Endothelial cell (in vitro differentiated cells): ENCODE measurements around the gene DNAH8. TPM values are rescaled to one million over a fixed set of nuclear protein-coding genes. Genes with fewer than 3 reads are reported as not detected.

Source experiments
- DNase-seq: peaks from one replicate; pipeline ENCODE4 v3.0.0; 2021; ENCODE audit warnings: low spot score
- H3K27ac Mint-ChIP-seq: one replicate; pipeline ENCODE4 v1.8.0; 2021; ENCODE audit warnings: mixed read lengths, inconsistent platforms; ENCODE audit not compliant: unreplicated experiment
- H3K27me3 Mint-ChIP-seq: one replicate; pipeline ENCODE4 v1.8.0; 2021; ENCODE audit warnings: mild to moderate bottlenecking, moderate library complexity, mixed read lengths, inconsistent platforms; ENCODE audit not compliant: unreplicated experiment
- H3K36me3 Mint-ChIP-seq: one replicate; pipeline ENCODE4 v1.8.0; 2021; ENCODE audit warnings: mild to moderate bottlenecking, low read depth, mixed read lengths, inconsistent platforms; ENCODE audit not compliant: unreplicated experiment
- H3K4me1 Mint-ChIP-seq: one replicate; pipeline ENCODE4 v1.8.0; 2021; ENCODE audit warnings: mild to moderate bottlenecking, mixed read lengths, inconsistent platforms; ENCODE audit not compliant: unreplicated experiment
- H3K4me3 Mint-ChIP-seq: one replicate; pipeline ENCODE4 v1.8.0; 2021; ENCODE audit warnings: mild to moderate bottlenecking, mixed read lengths, inconsistent platforms; ENCODE audit not compliant: unreplicated experiment
- H3K9me3 Mint-ChIP-seq: one replicate; pipeline ENCODE4 v1.8.0; 2021; ENCODE audit warnings: mixed read lengths, inconsistent platforms; ENCODE audit not compliant: unreplicated experiment
- total RNA-seq: library from RNA; stranded (reverse); fragmentation: NEBNext Ultra II Directional; extraction: Animal tissue kit (Norgen Biotek cat#: 25700); gene quantifications from one replicate; pipeline ENCODE4 v1.2.1, GENCODE V29; 2021; ENCODE audit not compliant: unreplicated experiment
- TF ChIP-seq, protein P1 (sequence below): fragments of 200-600 bp; sonication (generic); IDR thresholded peaks from one replicate; pipeline ENCODE4 v1.5.0; 2021; ENCODE audit warnings: antibody characterized with exemption; ENCODE audit not compliant: unreplicated experiment

DNAH8 gene
- total RNA-seq, 1 donor from 2014 or later = 0.05 TPM

DNA sequence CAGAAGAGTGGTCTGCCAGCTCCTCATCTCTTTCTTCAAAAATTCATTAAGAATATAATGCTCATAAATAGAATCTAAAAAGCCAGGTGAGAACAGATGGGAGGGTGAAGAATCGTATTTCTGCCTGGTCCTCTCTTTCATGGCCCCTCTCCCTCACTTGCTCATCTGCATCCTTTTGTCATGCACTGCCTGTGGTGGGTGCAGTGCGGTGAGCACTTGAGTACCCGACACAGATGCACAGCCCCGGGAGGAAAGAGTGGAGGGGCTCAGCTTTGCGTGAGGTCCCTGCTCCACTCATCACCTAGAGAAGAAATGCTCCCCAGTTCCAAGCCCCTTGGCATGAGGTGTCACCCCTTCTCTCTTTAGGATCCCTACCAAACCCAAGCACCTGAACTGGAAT, 275.4 kb downstream of the DNAH8 start:
- H3K27me3 Mint-ChIP-seq = no peaks in the 10 kb centered on the region
- H3K36me3 Mint-ChIP-seq = no peaks in the 10 kb centered on the region
- H3K27ac Mint-ChIP-seq = no peak overlapping the region
- H3K4me1 Mint-ChIP-seq = no peaks in the 10 kb centered on the region
- no peak overlapping the region for H3K4me3 Mint-ChIP-seq
- TF ChIP-seq, protein P1, sequence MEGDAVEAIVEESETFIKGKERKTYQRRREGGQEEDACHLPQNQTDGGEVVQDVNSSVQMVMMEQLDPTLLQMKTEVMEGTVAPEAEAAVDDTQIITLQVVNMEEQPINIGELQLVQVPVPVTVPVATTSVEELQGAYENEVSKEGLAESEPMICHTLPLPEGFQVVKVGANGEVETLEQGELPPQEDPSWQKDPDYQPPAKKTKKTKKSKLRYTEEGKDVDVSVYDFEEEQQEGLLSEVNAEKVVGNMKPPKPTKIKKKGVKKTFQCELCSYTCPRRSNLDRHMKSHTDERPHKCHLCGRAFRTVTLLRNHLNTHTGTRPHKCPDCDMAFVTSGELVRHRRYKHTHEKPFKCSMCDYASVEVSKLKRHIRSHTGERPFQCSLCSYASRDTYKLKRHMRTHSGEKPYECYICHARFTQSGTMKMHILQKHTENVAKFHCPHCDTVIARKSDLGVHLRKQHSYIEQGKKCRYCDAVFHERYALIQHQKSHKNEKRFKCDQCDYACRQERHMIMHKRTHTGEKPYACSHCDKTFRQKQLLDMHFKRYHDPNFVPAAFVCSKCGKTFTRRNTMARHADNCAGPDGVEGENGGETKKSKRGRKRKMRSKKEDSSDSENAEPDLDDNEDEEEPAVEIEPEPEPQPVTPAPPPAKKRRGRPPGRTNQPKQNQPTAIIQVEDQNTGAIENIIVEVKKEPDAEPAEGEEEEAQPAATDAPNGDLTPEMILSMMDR = no peak
- no peak for DNase-seq
- no peaks in the 10 kb centered on the region for H3K9me3 Mint-ChIP-seq

DNA sequence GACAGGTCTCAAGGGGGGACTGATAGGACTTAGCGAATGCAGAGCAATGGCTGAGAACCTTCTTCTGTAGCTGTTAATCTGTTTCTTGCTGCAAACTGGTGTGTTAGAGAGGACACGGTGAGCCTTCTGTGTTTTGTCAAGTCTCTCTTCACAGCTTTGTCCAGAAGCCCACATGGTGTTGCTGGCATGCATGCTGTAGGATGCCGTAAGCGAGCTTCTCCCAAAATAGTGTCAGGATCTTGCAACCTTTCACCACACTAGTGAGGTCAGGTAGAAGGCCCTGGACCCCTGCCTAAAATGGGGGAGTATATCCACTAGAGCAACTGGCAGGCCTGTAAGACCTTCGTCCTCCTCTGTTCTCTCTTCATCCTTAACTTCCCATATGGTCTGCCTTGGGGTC, 281.6 kb downstream of the DNAH8 start:
- TF ChIP-seq, protein P1 = no peak
- Mint-ChIP-seq H3K27ac (no peak overlapping the region), H3K4me1 (peaks cover 4% of the 10 kb centered on the region), H3K9me3 (no peaks in the 10 kb centered on the region), H3K27me3 (no peaks in the 10 kb centered on the region), H3K36me3 (no peaks in the 10 kb centered on the region), H3K4me3 (no peak overlapping the region)
- DNase-seq = no peak

DNA sequence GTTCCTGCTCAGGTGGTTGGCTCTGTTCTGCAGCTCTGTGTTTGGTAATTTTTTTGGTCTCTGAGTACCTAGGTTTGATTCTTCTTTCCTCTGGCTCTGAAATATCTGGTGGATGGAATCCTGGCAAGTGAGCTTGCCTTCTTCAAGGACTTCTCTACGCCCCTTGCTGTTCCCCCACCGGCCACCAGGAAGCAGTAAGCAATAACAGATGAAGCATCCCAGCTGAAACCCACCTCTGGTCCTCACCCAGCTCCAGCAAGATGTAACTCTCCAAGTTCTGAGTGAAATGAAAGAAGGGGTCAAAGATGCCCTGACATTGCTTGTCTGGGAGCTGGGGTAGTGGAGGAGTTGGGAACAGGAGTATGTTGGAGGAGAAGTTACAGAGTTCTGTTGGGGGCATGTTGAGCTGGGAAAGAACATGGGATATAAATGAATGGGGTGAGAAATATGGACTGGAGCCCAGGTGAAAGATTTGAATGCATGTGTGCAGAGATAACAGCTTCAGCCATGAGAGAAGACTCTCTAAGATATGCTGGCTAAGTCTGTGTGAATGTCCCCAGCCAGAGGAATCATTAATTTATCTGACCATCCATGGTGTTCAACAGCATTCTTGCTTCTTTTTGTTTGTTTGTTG, 282.1 kb downstream of the DNAH8 start:
- peak; percentile 79 for DNase-seq
- Mint-ChIP-seq H3K4me1 (peaks cover 4% of the 10 kb centered on the region), H3K36me3 (no peaks in the 10 kb centered on the region), H3K4me3 (no peak overlapping the region), H3K9me3 (no peaks in the 10 kb centered on the region), H3K27me3 (no peaks in the 10 kb centered on the region), H3K27ac (no peak overlapping the region)
- TF ChIP-seq, protein P1 = peak; percentile 80

DNA sequence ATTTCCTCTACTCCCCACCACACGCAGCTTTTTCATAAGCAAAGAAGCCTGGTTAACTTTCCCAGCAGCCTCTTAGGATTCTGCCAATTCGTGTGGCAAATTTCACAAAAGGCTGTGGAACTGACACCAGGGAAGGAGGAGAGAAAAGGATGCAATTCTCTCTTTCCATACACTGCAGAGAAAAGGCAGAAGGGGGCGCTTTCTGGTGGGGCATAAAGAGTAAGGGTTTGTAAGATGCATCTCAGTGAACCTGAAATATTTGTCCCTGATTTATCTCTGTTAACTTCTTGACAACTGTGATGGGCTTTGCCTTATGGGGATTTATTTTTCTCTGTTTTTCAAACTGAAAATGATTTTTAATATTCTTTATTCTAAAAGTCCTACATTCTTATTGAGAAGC, 288.0 kb downstream of the DNAH8 start:
- no peak overlapping the region for H3K27ac Mint-ChIP-seq
- H3K27me3 Mint-ChIP-seq = no peaks in the 10 kb centered on the region
- no peak overlapping the region for H3K4me3 Mint-ChIP-seq
- H3K36me3 Mint-ChIP-seq = no peaks in the 10 kb centered on the region
- peaks cover 6% of the 10 kb centered on the region for H3K4me1 Mint-ChIP-seq
- TF ChIP-seq, protein P1 = peak; percentile 50
- DNase-seq = peak; percentile 69
- H3K9me3 Mint-ChIP-seq = no peaks in the 10 kb centered on the region

DNA sequence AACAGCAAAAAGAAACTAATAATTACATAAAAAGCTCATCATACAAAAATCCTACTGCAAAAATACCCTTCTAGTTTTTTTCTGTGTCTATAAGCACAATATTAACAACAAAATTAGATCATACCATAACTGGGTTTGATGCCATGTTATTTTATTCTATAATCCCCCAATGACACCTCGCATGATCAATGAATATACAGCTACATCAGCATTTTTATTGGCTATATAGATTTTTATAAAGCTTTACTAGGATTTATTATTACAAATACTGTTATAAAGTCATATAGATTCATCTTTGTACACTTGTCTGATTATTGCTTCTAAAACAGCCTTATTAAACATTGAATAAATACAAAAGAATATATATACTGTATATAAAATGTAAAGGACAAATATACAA, 288.4 kb downstream of the DNAH8 start:
- H3K9me3 Mint-ChIP-seq = no peaks in the 10 kb centered on the region
- no peaks in the 10 kb centered on the region for H3K36me3 Mint-ChIP-seq
- no peak overlapping the region for H3K4me3 Mint-ChIP-seq
- no peak overlapping the region for H3K27ac Mint-ChIP-seq
- peaks cover 8% of the 10 kb centered on the region for H3K4me1 Mint-ChIP-seq
- no peaks in the 10 kb centered on the region for H3K27me3 Mint-ChIP-seq
- TF ChIP-seq, protein P1 = no peak
- no peak for DNase-seq
